Measurements from ENCODE around the gene CNTN4. TPM values are rescaled to one million over a fixed set of nuclear protein-coding genes. Genes with fewer than 3 reads are reported as not detected.

Gene CNTN4
- total RNA-seq, 1 donor from 2014 or later: not detected

DNA sequence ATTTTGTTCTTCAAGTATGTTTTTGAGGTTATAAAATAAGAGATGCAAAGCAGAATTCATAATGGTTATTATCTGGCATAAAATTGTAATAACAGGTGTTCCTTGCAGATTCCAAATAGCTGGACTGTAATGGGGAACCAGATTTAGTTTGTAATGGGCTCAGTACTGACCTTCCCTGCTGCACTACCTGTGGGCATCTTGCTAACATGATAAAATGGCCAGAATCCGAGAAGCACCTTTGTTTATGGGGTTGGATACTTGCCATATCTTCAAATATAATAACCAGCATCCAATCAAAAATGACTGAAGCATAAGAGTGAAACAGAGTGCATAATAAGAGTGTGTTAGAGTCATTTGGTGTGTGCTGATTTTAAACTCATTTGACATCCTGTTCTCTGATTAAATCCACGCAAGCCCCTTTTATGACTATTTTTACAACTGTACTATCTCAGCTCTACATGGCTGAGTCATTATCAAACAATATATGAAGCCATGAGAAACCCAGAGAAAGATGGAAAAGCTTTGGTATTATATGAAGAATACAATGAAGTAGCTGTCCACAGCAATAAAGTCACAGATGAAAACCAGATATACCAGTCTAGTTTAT lies 292.4 kb downstream of the CNTN4 start:
- intact Hi-C loops (cut with micrococcal nuclease): no loop called here

DNA sequence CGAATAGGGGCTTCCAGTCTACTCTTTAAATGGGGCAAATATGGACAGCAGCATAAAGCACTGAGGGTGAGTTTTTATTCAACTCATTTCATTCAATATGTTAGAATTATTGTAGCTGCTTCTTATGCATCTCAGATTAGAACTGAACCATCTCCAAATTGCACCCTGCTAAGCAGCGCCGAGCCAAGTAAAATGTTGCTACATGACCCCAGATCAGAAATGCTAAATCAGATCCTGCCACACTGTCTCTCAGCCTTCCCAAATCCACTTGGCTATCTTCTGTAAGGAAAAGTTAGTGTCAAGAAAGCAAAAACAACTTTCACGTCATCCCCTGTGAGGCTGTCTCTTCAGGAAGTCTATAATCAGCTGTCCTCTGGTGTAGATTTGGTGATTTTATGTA lies 293.2 kb downstream of the CNTN4 start:
- intact Hi-C loops (cut with micrococcal nuclease): no loop called here

DNA sequence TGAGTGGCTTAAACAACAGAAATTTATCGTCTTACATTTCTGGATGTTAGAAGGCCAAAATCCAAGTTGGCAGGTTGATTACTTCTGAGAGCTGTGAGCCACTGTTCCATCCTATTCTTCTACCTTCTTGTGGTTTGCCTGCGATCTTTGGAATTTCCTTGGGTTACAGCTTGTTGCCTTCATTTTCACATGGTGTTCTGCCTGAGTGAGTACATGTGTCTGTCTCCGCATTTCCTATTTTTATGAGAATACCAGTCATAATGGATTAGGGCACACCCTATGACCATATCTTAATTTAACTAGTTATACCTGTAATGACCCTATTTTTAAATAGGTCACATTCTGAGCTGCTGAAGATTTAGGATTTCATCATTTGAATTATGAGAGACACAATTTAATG lies 294.3 kb downstream of the CNTN4 start:
- intact Hi-C loops (cut with micrococcal nuclease): no loop called here

DNA sequence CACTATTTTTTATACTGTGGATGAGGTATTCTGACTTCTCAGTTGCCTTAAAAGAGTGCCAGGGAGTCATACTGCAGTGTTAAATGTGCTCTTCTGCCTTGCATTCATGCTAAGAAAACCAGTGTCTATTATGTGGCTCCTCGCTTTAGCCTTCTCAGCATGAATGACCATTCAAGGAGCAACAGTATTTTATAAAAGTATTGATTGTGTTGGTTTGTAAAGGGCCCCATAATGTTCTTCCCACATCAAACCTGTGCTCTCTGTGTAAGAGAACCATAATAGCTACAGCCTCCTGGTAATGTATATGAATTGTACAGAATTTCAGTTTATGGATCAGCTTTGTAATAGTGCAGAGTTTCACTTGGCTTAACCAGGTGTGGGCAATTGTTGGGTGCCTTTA lies 316.4 kb downstream of the CNTN4 start:
- intact Hi-C loops (cut with micrococcal nuclease): no loop called here

DNA sequence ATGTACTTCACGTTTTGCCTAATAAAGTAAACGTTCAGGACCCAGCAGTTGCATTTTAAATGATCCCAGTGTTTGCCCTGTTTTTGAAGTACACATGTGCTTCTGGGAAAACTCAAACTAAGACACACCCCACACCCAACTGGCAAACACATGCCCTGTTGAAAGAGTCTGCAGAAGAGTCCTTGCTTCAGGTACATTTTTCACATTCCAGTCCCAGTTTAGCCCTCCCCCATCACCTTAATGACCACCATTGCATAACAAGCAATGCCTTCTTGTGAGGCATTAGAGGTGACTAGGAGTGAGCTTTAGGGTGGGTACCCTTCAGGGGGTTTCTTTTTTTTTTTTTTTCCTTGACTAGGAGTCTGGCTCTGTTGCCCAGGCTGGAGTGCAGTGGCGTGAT lies 322.3 kb downstream of the CNTN4 start:
- intact Hi-C loops (cut with micrococcal nuclease): no loop called here

DNA sequence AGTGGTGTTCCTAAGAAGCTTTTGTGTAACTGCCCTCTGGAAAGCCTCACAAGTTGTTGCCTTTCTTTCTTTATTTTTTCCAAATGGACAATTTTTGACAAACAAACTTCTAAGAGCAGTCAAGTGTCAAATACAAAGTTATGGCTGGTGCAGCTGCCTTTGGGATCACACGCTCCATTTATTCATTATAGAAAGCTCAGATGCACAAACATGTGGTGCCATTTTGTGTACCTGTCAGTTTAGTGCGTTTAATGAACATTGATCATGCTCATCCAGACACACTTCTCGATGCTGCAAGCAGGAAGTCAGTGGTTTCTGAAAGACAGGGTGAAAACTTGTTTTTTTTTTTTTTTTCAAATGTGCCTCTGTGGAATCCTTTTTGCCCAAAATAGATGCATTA lies 324.5 kb downstream of the CNTN4 start:
- intact Hi-C loops (cut with micrococcal nuclease): no loop called here

DNA sequence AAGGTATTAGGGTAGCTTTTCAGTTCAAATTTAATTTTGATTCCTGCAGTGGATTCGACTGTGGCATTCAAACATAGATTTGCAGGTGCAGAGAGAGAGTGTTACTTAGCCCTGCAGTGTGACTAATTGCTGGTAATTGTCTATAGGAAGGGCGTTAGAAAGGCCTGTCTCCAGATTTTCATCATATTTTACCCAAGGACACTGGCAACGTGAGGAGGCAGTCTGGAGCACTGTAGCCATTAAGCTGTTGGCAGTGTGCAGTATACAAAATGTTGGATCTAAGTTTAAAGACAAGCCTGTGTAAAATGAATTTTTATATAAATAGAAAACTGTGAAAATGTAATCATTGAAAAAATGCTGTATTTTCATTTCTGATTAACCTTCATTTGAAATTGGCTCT lies 342.9 kb downstream of the CNTN4 start:
- intact Hi-C loops (cut with micrococcal nuclease): no loop called here

DNA sequence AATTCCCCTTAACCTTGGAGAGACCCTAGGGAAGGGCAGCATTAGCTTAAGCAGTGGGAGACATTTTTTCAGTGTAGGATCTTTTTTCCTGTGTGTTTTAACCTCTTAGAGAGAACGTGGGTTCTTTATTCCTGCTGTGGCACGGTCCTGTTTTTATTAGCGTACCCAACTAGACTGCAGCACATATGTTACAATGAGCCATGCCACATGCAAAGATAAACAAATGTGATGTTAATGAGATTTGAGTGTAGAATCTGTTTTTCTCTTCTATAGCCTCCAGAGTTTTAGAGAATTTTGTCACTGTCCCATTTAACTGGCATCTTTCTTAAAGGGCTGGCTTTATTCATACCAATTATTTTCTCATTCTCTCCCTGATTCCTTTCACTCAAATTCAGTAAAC lies 347.5 kb downstream of the CNTN4 start:
- intact Hi-C loops (cut with micrococcal nuclease): no loop called here

DNA sequence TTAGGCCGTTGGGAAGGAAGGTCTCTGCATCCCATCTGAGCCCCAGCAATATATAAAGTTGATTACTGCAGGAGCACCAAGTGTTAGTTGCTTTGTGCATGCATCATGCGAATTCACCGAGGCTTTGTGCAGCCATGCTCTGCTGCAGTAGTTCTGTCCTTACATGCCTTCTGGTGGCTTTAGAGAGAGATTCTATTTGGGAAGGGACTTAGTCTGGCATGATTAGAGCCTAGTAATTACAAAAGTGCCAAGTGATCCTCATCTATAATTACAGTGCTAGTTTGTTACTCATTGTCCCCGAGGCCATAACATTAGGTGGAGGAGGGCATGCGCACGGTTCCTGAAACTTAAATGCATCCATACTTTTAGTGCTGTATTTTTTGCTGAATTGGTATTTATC lies 353.6 kb downstream of the CNTN4 start:
- intact Hi-C loops (cut with micrococcal nuclease): no loop called here

DNA sequence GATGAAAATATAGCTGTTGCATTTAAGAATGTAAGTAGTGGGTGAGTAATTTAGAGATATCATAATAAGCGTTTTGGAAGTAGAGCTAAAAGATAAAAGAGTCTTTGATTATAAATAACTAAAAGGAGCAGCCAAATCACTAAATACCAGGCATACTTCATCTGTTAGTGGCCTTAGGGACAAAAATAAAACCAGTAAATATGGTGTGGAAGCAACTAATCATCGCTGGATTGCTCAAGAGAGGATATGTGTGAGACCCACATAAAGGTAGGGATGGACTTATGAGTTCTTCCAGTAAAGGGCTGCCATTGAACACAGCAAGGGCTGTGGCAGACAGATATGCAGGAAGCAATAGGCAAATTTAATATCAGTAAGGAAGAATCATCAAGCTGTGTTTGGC lies 356.2 kb downstream of the CNTN4 start:
- intact Hi-C loops (cut with micrococcal nuclease): no loop called here

DNA sequence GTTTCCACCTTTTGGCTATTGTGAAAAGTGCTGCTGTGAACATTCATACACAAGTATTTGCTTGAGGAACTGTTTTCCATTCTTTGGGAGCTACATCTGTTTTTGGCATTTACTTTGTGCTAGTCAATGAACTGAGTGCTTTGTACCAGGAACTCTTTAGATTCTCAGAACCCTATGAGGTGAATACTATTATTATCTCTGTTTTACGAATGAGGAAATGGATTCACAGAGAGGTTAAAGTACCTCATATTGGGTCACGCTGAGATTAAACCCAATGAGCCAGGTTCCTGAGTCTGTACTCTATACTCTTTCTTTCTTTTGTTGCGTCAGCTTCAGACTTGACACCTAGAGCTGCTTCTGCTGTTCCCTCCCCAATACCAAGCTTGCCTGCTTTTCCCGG lies 358.1 kb downstream of the CNTN4 start:
- intact Hi-C loops (cut with micrococcal nuclease): no loop called here

DNA sequence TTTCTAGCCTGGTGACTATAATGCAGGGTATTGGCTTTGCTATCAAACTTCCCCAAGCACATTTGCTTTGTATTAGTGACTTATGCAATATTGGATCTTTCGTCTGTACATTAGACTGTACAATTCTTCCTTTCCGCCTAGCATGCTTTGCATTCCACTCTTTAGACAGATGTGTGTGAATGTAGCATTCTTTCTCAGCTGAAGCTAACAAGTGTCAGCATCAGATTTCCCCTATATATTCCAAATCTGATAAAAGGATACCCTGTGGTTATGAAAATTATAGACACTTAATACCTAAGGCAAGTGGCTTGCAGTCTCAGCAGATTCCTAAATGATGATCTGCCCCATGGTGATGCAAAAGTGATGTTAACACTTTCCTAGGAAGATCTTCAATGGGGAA lies 360.1 kb downstream of the CNTN4 start:
- intact Hi-C loops (cut with micrococcal nuclease): no loop called here

DNA sequence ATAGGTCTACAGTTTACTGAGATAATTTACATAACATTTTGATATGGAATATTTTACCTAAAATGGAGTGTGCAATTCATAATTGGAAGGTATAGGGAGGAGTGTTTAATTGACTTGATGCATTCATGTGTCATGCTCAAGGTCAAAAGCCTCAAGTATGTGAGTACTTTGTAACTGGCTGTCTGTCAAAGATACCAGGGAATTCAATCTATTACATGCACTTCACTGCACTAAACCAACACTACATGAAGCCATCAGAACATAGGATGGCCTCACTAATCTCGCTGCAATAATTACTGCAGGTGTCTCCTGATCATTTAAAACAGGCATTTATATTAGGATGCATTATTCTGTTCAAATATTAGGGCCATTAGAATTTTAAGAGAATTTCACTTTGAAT lies 367.2 kb downstream of the CNTN4 start:
- intact Hi-C loops (cut with micrococcal nuclease): no loop called here

DNA sequence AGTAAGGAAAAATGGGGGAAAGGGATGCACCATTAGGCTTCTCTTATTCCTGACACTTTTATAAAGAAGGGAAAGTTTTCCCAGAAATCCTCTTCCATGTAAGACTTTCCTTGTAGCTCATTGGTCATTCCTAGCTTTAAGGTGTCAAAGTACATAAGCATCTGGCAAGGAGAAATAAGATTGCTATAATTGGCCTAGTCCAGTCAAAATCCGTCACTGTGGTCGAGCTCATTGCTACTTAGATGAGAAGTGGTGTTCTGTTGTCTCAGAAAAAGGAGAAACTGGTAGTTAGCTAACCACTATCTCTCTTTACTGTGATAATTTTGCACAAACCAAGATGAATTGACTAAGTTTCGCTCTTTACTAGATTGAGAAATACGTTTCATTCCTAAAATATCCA lies 370.1 kb downstream of the CNTN4 start:
- intact Hi-C loops (cut with micrococcal nuclease): no loop called here

DNA sequence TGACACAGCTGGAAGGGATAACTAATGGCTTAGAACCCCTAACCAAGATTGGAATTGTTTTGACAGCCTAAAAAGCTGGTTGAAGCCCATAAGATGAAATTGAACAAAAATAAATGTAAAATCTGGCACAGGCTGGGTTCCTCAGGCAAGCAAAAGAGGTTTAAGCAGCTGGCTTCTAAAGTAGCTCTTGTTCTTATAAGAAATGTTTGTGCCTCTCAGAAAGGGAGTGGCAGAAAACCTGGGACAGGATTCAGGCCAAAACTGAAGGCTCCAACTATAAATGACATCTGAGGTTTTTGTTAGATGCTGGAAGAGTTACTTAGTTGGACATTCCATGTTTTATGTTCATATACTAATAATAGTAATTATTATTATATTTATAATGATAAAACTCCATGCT lies 378.3 kb downstream of the CNTN4 start:
- intact Hi-C loops (cut with micrococcal nuclease): no loop called here

DNA sequence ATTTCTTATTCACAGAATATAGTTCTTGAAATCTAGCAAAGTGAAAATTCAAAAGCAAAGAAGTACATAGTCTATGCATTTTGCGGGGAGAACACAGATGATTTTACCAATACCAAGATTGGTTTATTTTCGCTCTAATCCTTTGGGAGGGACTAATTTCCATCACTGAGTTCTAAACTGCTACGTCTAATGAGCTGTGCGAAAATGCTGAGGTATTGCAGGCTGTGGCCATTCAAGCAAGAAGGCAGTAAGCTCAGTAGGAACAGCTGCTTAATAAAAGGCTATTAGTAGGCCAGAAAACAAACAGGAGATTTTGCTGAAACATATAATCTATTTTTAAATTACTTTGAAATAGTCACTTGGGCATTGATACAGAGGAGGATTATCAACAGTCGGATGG lies 379.0 kb downstream of the CNTN4 start:
- intact Hi-C loops (cut with micrococcal nuclease): no loop called here

DNA sequence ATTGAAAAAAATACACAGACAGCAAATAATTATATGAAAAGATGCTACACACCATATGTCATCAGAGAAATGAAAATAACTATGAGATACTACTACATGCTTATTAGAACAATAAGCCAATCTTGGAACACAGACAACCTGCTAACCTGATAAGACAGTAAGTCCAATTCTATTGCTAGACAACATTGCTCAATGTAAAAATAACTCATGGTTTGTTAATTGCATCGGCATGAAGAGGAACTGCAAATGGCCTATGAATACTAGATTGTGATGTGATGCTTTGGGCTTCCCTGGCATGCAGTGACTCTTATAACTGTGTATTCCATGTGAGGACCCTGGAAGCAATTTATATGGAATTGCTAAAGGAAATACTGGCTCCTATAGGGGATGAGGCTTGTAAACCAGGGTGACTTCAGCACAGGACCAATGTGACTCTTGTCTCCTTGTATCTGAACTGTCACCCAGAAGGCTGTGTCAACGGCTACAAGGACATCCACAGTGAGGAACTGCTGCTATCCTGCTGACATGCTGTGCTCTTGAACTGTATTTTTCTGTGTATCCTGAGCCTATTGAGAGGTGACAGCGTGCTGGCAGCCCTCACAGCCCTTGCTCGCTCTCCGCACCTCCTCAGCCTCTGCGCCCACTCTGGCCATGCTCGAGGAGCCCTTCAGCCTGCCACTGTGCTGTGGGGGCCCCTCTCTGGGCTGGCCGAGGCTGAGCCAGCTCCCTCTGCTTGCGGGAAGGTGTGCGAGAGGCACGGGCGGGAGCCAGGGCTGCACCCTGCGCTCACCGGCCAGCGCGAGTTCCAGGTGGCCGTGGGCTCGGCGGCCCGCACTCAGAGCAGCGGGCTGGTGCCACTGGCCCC lies 385.7 kb downstream of the CNTN4 start:
- intact Hi-C loops (cut with micrococcal nuclease): no loop called here

DNA sequence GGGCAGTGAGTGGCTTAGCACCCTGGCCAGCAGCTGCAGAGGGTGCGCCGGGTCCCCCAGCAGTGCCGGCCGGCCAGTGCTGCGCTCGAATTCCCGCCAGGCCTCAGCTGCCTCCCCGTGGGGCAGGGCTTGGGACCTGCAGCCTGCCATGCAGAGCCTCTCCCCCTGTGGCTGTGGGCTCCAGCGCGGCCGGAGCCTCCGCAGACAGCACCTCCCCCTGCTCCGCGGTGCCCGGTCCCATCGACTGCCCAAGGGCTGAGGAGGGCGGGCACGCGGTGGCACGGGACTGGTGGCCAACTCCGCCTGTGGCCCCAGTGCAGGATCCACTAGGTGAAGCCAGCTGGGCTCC lies 386.3 kb downstream of the CNTN4 start:
- intact Hi-C loops (cut with micrococcal nuclease): no loop called here

DNA sequence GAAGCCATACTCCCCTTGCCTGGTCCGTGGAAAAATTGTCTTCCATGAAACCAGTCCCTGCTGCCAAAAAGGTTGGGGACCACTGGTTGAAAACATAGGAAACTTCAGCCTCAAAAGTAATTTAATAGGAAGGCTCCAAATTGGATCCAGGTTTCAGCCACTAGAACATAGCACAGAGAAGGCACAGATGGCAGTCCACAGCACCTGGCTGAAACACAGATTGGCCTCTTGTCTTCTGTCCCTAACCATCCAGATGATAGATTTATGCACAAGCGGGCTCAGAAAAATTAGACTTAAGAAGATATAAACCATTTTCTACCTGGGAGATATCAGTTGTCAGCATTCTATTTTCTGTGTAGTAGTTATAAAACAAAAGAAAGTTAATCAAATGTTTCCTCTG lies 397.1 kb downstream of the CNTN4 start:
- intact Hi-C loops (cut with micrococcal nuclease): no loop called here

DNA sequence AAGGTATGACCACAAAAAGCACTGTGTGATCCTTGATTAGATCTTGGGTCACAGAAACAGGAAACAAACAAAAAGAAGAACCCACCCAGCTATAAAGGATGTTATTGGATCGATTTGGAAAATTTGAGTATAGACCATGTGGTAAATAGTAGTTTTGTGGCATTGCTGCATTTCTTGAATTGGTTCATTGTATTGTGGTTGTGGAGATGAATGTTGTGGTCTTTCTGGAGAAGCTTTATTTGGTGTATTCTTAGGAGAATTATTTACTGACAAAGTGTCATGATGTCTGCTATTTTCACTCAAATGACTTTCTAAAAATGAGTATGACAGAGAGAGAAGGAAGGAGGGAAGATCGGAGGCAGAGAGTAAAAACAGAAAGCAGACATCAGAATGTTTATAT lies 406.2 kb downstream of the CNTN4 start:
- intact Hi-C loops (cut with micrococcal nuclease): no loop called here

DNA sequence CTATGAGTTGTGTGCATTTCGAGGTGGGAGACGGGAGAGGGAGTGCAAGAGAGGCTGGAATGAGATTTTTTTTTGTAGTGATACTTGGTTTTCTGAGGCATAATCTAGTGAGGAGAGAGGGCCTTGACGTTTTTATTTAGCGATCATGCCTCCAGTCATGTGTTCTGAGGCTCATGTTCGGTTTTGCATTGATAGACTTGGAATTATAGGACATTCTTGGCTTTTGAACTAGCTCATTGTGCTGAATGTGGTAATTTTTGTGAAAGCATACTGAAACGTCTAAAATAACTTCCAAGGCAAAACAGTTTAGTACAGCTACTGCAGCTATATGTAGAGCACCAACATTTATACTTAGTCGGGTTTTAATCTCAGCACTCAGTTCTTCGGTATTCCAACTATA lies 408.1 kb downstream of the CNTN4 start:
- intact Hi-C loops (cut with micrococcal nuclease): no loop called here

DNA sequence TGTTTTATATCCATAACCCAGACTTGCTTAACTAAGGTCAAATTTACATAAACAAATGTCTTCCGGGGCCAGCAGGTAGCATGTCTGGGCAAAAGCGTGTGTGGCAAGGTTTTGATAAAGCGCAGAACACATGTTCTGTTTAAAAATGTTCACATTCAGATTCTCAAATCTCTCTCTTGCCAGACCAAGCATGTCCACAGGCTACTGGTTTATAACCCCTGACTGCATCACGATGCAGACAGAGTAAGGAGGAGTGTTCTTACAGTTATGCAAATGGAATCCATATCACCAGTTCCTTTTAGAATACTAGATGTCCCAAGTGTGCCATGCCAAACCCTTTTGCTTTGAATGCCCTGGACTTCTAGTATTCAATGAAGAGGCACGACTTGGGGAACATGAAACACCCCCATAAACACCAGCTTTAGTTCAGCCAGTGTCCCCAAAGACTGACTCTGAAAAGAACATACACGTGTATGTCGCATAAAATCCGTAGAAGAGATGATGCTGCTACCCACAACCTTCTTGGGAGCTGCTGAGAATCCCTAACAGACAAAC lies 412.0 kb downstream of the CNTN4 start:
- intact Hi-C loops (cut with micrococcal nuclease): no loop called here

DNA sequence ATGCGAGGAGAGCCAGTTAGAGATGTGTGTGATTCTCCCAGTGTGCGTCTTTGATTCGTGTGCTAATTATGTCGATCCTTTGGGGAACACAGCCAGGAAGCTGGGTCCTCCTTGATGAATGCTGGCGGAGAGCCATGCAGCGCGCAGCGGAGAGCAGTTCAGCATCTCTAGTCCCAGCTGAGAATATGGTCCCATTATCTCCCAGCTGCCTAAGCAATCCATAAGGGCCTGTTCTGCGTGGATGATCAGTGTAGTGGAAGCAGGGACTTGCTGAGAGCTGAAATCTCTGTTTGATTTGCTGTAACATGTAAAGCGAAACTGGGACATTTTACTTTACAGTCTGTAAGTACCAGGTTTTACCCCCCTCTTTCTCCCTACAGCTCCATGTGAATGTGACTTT lies 412.7 kb downstream of the CNTN4 start:
- intact Hi-C loops (cut with micrococcal nuclease): no loop called here
